ENCODE measurements around the gene PIP.
"Not testable (repeated sequence)": the region's sequence is repeated elsewhere in the genome, so short reads cannot be mapped to it uniquely, and the experiment has no call there.

Gene PIP

DNA sequence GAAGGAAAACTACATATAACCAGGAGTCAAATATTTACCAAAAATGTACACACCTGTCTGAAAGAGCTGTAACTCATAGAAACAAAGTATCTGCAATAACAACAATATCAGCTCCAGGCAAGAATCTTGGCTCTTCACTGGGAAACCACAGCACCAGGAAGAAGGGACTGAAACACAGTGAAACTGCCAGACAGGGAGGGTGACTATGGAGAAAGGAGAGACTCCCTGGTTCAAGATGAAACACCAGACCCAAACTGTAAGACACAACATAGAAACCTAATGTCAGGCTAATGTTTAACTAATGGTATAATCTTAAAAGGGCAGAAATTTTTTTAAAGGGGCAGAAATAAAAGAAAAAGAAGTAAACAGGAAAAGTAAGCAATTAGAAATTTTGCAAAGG is 39.8 kb downstream of the PIP start:
- H3K4me3 ChIP-seq (ENCODE audit: low read length) = no peak overlapping the region
- DNase-seq (ENCODE audit: low read depth, low spot score) = no peak

DNA sequence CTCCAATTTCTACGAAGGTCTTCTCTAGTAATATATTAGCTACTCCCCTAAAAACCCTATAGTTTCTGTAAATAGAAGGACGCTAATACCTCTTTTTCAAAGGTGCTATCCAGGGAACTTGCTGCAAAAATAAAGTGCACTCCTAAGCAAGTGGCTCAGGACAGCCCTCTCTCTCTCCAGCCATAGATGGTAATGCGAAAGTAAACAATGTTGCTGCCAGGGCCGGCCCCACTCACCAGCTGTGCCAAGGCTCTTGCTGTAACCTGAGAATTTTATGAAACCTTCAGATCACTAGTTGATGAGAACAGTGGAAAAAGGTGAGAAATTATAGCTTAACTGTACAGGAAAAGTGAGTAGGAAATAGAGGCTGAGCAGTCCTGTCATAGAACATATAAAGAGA is 40.5 kb downstream of the PIP start:
- H3K4me3 ChIP-seq (ENCODE audit: low read length) = no peak overlapping the region
- no peak for DNase-seq (ENCODE audit: low read depth, low spot score)

DNA sequence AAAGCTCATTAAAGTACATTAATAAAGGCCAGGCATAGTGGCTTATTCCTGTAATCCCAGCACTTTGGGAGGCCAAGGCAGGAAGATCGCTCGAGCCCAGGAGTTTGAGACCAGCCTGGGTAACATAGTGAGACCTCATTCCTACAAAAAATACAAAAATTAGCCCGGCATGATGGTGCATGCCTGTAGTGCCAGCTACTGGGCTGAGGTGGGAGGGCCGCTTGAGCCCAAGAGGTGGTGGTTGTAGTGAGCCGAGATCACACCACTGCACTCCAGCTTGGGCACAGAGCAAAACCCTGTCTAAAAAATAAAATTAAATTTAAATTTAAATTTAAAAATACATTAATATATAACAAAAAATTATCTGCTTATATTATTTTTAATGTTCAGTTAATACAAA is 44.3 kb downstream of the PIP start:
- no peak for DNase-seq (ENCODE audit: low read depth, low spot score)
- H3K4me3 ChIP-seq (ENCODE audit: low read length) = no peak overlapping the region

DNA sequence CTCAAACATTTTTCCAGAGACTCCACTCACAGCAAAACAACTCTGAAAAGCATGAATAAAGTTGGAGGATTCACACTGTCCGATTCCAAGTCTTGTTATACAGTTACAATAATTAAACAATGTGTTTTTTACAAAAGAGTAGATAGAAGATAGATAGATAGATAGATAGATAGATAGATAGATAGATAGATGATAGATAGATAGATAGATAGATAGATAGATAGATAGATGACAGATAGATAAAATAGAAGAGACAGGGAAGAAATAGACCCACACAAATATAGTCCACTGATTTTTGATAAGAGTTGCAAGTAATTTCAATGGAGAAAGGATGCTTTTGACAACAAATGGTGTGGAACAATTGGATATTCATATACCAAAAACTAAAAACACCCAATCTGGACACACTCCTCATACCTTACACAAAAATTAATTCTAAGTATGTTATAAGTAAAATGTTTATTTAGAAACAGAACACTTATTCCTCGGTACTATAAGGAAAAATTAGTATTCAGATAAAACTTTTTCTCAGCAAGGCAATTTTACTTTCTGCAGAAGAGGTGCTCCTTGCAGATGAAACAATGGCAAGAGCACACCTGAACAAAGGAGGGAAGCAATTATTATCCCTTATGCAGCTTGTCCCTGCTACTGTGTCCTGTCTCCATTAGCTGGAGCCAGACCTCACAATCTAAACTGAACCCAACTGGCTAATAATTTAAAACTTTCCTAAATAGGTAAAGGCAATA is 45.7 kb downstream of the PIP start:
- no peak overlapping the region for H3K4me3 ChIP-seq (ENCODE audit: low read length)
- DNase-seq (ENCODE audit: low read depth, low spot score) = no peak

DNA sequence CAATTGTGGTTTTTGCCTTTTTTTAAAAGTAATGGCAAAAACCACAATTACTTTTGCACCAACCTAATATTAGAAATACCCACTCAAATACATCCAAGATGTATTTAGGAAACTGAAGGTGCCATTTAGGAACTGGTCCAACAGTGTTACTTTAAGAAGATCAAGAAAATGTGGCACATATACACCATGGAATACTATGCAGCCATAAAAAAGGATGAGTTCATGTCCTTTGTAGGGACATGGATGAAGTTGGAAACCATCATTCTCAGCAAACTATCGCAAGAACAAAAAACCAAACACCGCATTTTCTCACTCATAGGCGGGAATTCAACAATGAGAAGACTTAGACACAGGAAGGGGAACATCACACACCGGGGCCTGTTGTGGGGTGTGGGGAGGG is 48.9 kb downstream of the PIP start:
- DNase-seq (ENCODE audit: low read depth, low spot score); H3K4me3 ChIP-seq (ENCODE audit: low read length): not testable (repeated sequence)

DNA sequence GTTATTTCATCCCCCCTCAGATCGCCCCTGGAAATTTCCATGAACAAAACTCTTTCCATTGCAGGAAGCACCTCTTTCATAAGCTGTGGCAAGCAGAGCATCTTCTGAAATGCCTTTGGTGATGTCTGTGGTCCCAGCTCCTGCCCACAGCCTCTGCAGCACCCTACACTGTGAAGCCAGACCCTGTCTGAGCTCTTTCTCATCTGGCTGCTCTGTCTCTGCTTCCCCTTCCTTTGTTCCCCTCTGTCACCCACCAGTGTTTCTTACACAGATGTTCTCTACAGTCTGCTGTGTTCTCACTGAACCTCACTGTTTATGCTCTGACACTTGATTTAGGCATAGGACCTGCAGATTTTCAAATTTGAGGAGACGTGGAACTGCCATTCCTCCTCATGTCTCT is 49.5 kb downstream of the PIP start:
- H3K4me3 ChIP-seq (ENCODE audit: low read length) = no peak overlapping the region
- no peak for DNase-seq (ENCODE audit: low read depth, low spot score)

DNA sequence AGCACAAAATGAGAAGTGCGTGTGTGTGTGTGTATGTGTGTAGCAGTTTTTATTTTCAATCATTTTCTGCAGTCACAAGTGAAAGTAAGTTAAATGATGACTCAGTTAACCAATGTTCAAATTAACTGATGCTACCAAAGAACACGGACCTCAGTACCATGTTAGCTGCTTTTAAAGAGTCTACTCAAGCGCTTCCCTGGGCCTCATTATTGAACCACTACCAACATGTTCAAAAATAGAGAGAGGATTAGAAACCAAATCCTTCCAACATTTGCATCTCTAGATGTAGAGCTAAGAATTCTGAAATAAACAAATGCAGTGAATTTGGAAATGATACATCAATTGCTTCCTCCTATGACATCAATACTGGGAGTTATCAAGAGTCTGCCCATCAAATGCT is 51.1 kb downstream of the PIP start, which contains the start of gene TAS2R39:
TSS of gene TAS2R39 (plus strand) at position 396 of the 400 bp plus-strand sequence. CDS start at position 396, 0 bp downstream.
- H3K4me3 ChIP-seq (ENCODE audit: low read length) = no peak within 1 kb of the TSS
- no peak for DNase-seq (ENCODE audit: low read depth, low spot score)

DNA sequence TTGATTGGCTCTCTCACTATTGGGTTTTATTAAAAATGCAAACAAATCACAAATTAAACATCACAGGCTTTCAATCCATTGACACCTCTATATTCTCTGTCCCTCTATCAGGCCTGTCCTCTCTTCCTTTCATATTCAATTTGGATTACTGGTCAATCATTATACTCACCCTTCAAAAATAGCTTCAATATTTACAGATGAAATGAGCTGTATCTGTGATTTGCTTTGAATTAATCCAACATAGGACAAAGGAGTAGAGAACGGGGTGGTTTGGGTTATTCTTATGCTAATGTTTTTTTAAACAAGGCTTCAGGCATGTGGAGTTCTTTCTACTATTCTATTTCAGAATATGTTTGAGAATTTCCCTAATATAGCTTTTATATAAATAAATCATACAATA is 53.7 kb downstream of the PIP start:
- H3K4me3 ChIP-seq (ENCODE audit: low read length) = no peak overlapping the region
- DNase-seq (ENCODE audit: low read depth, low spot score) = no peak

DNA sequence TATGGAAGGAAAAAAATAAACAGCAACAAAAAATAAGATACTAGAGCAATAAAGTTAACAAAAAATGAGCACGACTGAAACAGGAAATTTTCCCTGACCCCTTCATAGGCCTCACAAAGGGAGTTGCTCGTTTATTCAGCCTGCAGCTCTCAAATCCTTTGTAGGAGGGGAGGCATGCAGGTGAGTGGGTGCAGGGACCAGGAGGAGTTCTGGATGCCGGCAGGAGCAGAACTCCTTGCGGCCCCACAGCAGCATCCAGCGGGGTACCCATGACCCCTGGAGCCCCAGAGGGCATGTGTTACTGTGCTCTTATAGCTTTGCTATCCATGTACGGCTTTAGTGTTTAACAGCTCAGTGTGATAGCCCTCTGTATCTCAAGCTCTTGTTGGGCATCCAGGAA is 57.1 kb downstream of the PIP start:
- no peak overlapping the region for H3K4me3 ChIP-seq (ENCODE audit: low read length)
- no peak for DNase-seq (ENCODE audit: low read depth, low spot score)
